WI38 (cell line): Measurements from ENCODE around the gene WDR36.

Experiments
- H3K4me3 ChIP-seq: 2 replicates; pipeline ENCODE4 v1.5.1; 2011; ENCODE audit warnings: low read depth, mild to moderate bottlenecking, control low read depth, low read length
- CTCF ChIP-seq: IDR thresholded peaks from 2 replicates; pipeline ENCODE4 v1.5.1; 2012; ENCODE audit warnings: low read depth, mild to moderate bottlenecking, control low read depth, low read length

Gene WDR36

GRCh38 chr5:111127453-111128195 lies 35.5 kb downstream of the WDR36 start:
- no peak overlapping the region for H3K4me3 ChIP-seq

GRCh38 chr5:111129938-111130337 lies 37.8 kb downstream of the WDR36 start:
- H3K4me3 ChIP-seq, result no peak overlapping the region
- no peak for TF ChIP-seq CTCF

More at GRCh38 chr5:111127453-111128195, 35.5 kb downstream of the WDR36 start:
- TF ChIP-seq CTCF, result no peak

GRCh38 chr5:111131356-111131755 lies 39.2 kb downstream of the WDR36 start:
- no peak for TF ChIP-seq CTCF
- no peak overlapping the region for H3K4me3 ChIP-seq

GRCh38 chr5:111132076-111132475 lies 39.9 kb downstream of the WDR36 start:
- H3K4me3 ChIP-seq, result no peak overlapping the region
- TF ChIP-seq CTCF, result no peak

GRCh38 chr5:111132731-111133435 lies 40.7 kb downstream of the WDR36 start:
- no peak for TF ChIP-seq CTCF
- H3K4me3 ChIP-seq, result no peak overlapping the region

GRCh38 chr5:111133436-111133751 lies 41.2 kb downstream of the WDR36 start:
- no peak for TF ChIP-seq CTCF
- H3K4me3 ChIP-seq, result no peak overlapping the region

- no peak overlapping the region for H3K4me3 ChIP-seq
- no peak for TF ChIP-seq CTCF
These were observed 41.9 kb downstream of the WDR36 start for GRCh38 chr5:111134087-111134486.
